ENCODE measurements around the gene SNRNP70. TPM values are rescaled to one million over a fixed set of nuclear protein-coding genes. Genes with fewer than 3 reads are reported as not detected.

SNRNP70 gene
- total and polyA plus RNA-seq, 2 of the 13 experiments (the other 11 are each of a cell fraction or from before 2014, with no cell fraction given), result 150 to 210 TPM

- TF ChIP-seq ZNF776 (CRISPR knock-in tag; IDR thresholded peaks at IDR 0.05) (0 out of 2 replicates have a peak, but pooled peaks have one; percentile 55), ETV5 (CRISPR knock-in tag; IDR thresholded peaks at IDR 0.05; ENCODE audit: borderline replicate concordance) (no peak; the same call in 1 of the 2 replicates), NR0B2 (CRISPR knock-in tag; IDR thresholded peaks at IDR 0.05) (0 out of 2 replicates have a peak, but pooled peaks have one; percentile 9), SSRP1 (CRISPR knock-in tag; IDR thresholded peaks at IDR 0.05) (no peak), REL (CRISPR knock-in tag; conservative IDR thresholded peaks at IDR 0.05) (0 out of 2 replicates have a peak, but pooled peaks have one; percentile 9), MIER2 (CRISPR knock-in tag; IDR thresholded peaks at IDR 0.05) (peak; percentile 82), NFE2 (CRISPR knock-in tag; IDR thresholded peaks at IDR 0.05) (no peak), DNMT3B (CRISPR knock-in tag; conservative IDR thresholded peaks at IDR 0.05) (no peak), REPIN1 (CRISPR knock-in tag; IDR thresholded peaks at IDR 0.05; ENCODE audit: borderline replicate concordance, low read depth) (peak; percentile 38; the same call in 1 of the 2 replicates), ZNF232 (CRISPR knock-in tag; IDR thresholded peaks at IDR 0.05; ENCODE audit: borderline replicate concordance) (no peak), HNRNPLL (IDR thresholded peaks at IDR 0.05; ENCODE audit: low read depth, low read length, poor library complexity, severe bottlenecking) (peak; percentile 43), PAF1 (CRISPR knock-in tag; IDR thresholded peaks at IDR 0.05) (no peak), CSRNP1 (CRISPR knock-in tag; IDR thresholded peaks at IDR 0.05) (peak; percentile 80; the same call in 1 of the 2 replicates), ARNT (IDR thresholded peaks at IDR 0.05) (no peak), ZC3H13 (CRISPR knock-in tag; IDR thresholded peaks at IDR 0.05) (peak; percentile 74; the same call in 1 of the 2 replicates), GATAD1 (CRISPR knock-in tag; IDR thresholded peaks at IDR 0.05) (no peak), CCAR2 (optimal IDR thresholded peaks at IDR 0.05; ENCODE audit: low read depth, low read length) (no peak), ZNF354B (CRISPR knock-in tag; IDR thresholded peaks at IDR 0.05) (no peak), RNF219 (CRISPR knock-in tag; IDR thresholded peaks at IDR 0.05) (no peak)
Observed at GRCh38 chr19:49148784-49149651, 63.8 kb downstream of the SNRNP70 start (continued).
